Nephron progenitor cell (in vitro differentiated cells): Measurements from ENCODE around the gene HS6ST2.

Experiments used
- DNase-seq: peaks from one replicate; pipeline ENCODE4 v3.0.0; 2021
- H3K27ac Mint-ChIP-seq: 2 replicates; pipeline ENCODE4 v1.8.0; 2021; ENCODE audit warnings: mild to moderate bottlenecking, moderate library complexity, mixed read lengths
- H3K27me3 Mint-ChIP-seq: 2 replicates; pipeline ENCODE4 v1.8.0; 2021; ENCODE audit warnings: mild to moderate bottlenecking, low read depth, mixed read lengths; ENCODE audit not compliant: poor library complexity
- H3K36me3 Mint-ChIP-seq: 2 replicates; pipeline ENCODE4 v1.8.0; 2021; ENCODE audit warnings: low read depth, mixed read lengths
- H3K4me1 Mint-ChIP-seq: 2 replicates; pipeline ENCODE4 v1.8.0; 2021; ENCODE audit warnings: mixed read lengths
- H3K4me3 Mint-ChIP-seq: 2 replicates; pipeline ENCODE4 v1.8.0; 2021; ENCODE audit warnings: mild to moderate bottlenecking, moderate library complexity, mixed read lengths
- H3K9me3 Mint-ChIP-seq: 2 replicates; pipeline ENCODE4 v1.8.0; 2021; ENCODE audit warnings: mild to moderate bottlenecking, moderate library complexity, mixed read lengths
- CTCF ChIP-seq: fragments of 200-600 bp; sonication (generic); IDR thresholded peaks from 2 replicates; pipeline ENCODE4 v1.5.0; 2021; ENCODE audit warnings: antibody characterized with exemption

HS6ST2 gene

GRCh38 chrX:132757066-132757623 lies 201.3 kb downstream of the HS6ST2 start:
- peak overlapping the region; percentile 4 for H3K4me3 Mint-ChIP-seq
- peaks cover 9% of the 10 kb centered on the region for H3K36me3 Mint-ChIP-seq
- peaks cover 8% of the 10 kb centered on the region for H3K27me3 Mint-ChIP-seq
- no peaks in the 10 kb centered on the region for H3K9me3 Mint-ChIP-seq
- peaks cover 66% of the 10 kb centered on the region for H3K4me1 Mint-ChIP-seq
- no peak for TF ChIP-seq CTCF
- no peak overlapping the region for H3K27ac Mint-ChIP-seq
- DNase-seq: no peak

GRCh38 chrX:132756439-132756838 lies 202.0 kb downstream of the HS6ST2 start:
- Mint-ChIP-seq H3K4me3 (no peak overlapping the region), H3K27me3 (peaks cover 8% of the 10 kb centered on the region), H3K27ac (peak overlapping the region; percentile 65), H3K9me3 (no peaks in the 10 kb centered on the region), H3K36me3 (peaks cover 9% of the 10 kb centered on the region), H3K4me1 (peaks cover 72% of the 10 kb centered on the region)
- no peak for DNase-seq
- no peak for TF ChIP-seq CTCF

- no peak overlapping the region for H3K4me3 Mint-ChIP-seq
- peaks cover 9% of the 10 kb centered on the region for H3K36me3 Mint-ChIP-seq
- H3K4me1 Mint-ChIP-seq: peaks cover 59% of the 10 kb centered on the region
- H3K27me3 Mint-ChIP-seq: peaks cover 4% of the 10 kb centered on the region
- DNase-seq: no peak
- H3K9me3 Mint-ChIP-seq: no peaks in the 10 kb centered on the region
- H3K27ac Mint-ChIP-seq: no peak overlapping the region
- no peak for TF ChIP-seq CTCF
These were observed 207.3 kb downstream of the HS6ST2 start for GRCh38 chrX:132751063-132751690.

- no peaks in the 10 kb centered on the region for H3K9me3 Mint-ChIP-seq
- H3K4me3 Mint-ChIP-seq: no peak overlapping the region
- peaks cover 9% of the 10 kb centered on the region for H3K36me3 Mint-ChIP-seq
- peaks cover 4% of the 10 kb centered on the region for H3K27me3 Mint-ChIP-seq
- no peak for TF ChIP-seq CTCF
- no peak for DNase-seq
- H3K4me1 Mint-ChIP-seq: peaks cover 62% of the 10 kb centered on the region
- no peak overlapping the region for H3K27ac Mint-ChIP-seq
These were observed 207.9 kb downstream of the HS6ST2 start for GRCh38 chrX:132750331-132751062.

GRCh38 chrX:132749406-132749805 lies 209.0 kb downstream of the HS6ST2 start:
- Mint-ChIP-seq H3K27me3 (peaks cover 4% of the 10 kb centered on the region), H3K4me1 (peaks cover 73% of the 10 kb centered on the region), H3K27ac (peak overlapping the region; percentile 9), H3K36me3 (peaks cover 9% of the 10 kb centered on the region), H3K4me3 (no peak overlapping the region), H3K9me3 (no peaks in the 10 kb centered on the region)
- no peak for TF ChIP-seq CTCF
- DNase-seq: no peak
